ENCODE measurements around the gene CYP2U1.

DNA sequence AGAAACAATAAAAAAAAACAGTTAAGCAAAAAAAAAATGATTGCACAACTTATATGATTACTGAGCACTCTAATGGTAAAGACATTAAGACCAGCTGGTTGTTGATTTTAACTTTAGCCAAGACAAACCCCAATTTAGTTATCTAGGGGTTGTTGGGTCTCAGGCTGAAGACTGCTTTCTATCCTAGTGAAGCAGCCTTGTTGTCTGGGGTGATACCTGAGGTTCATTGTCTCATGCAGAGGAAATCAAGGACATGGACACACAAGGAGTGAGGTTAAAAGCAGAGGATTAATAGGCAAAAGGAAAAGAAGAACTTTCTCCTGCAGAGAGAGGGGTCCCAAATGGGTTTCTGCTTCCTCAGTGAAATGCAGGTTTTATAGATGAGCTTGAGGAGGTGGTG, 40.0 kb upstream of the CYP2U1 start:
- TF ChIP-seq EZH2 (IDR thresholded peaks at IDR 0.05) (no peak), POLR2AphosphoS5 (IDR thresholded peaks at IDR 0.05; ENCODE audit: borderline replicate concordance, low read depth, low read length) (no peak)
